GM18517 (cell line): ENCODE data around the gene SYNJ2.

ENCODE experiments used
- ATAC-seq: cut with Tn5 transposase; IDR thresholded peaks from one replicate; pipeline ENCODE4 v1.9.1; 2021; ENCODE audit warnings: mild to moderate bottlenecking, moderate library complexity; ENCODE audit not compliant: unreplicated experiment

Gene SYNJ2

GRCh38 chr6:158040804-158041347 is 59.2 kb downstream of the SYNJ2 start:
- ATAC-seq = no peak

DNA sequence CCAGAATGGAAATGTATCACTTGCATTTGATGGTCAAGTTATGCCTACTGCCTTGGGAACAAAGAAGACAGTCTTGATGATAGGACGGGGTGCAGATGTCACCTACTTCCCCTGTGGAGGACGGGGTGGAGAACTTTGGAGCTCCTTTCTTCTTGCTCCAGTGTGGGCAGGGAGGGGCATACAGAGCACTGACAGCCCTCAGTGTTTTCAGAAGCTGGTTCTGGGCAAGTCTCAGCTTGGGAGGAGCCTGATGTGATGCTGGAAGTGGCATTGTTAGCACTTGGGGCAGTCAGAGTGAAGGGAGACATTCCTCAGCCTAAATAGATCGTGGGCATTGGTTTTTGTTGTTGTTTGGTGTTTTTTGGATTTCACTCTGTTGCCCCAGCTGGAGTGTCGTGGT is 59.7 kb downstream of the SYNJ2 start:
- no peak for ATAC-seq

GRCh38 chr6:158041788-158042187 is 60.1 kb downstream of the SYNJ2 start:
- ATAC-seq = no peak

DNA sequence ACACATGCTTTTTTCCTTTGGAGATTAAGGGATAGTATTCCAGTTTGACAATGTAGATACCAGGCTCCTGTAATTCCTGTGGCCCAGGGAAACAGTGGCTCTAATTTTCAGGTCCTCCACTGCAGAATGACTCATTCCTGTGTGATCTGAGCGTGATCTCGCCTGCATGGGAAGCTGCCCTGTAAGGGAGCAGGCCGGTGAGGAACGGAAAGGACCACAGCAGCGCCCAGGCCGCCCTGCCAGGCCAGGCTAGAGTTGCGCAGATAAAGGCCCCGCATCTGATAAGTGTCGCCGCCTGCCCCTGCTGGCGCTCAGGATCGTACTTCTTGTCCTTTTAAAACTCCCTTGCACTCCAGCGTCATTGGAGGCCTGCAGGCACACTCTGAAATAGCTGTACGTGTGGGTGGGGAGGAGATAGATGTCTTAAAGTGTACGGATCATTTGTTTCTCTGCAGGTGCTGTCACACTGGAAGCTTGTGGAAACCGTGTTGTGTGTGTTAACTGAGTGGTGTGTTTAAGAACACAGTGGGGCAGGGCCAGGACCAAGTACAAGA is 60.7 kb downstream of the SYNJ2 start:
- no peak for ATAC-seq

- ATAC-seq = no peak
These were observed 61.3 kb downstream of the SYNJ2 start for GRCh38 chr6:158043008-158043407.

DNA sequence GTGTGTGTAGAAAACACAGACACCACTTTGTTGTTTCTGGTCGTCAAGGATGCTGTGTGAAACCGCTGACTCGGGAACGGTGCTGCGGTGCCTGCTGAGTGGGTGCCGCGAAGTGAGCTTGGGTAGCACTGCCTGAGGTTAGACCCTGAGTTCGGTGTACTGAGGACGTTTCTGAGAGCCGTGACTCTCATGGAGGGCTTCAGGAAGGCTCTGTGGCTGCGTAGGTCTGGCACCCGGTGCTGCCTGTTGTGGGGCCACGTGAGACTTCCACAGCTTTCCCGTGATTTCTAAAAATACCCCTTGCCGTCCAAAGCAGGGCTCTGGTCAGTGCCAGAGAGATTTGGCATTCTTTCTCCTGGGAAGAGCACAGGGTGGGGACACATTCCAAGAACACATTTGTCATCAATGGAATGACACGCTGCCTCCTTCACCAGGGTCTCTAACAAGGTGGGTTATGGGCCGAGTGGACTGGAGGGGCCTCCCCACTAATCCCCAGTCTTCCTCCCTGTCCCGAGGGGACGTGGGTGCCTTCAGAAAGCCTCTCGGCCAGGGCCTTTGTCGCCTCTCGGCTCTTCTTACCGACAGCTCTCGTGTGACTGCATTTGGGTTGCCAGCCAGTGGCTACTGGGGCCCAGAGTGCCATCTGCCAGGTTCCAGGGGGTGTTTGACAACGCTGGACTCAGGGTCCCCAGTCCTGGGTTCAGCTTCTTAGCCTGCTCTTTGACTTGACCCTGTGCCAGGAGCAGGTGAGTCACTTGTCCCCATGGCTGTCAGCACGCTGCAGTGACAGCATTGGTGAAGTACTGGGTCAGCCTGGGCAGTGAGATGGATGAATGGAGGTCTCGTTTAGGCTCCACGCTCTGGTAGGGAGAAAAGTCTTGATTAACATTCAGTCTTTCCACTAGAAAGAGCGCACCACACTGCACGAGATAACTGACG is 62.2 kb downstream of the SYNJ2 start:
- ATAC-seq = no peak

GRCh38 chr6:158044525-158044888 is 62.8 kb downstream of the SYNJ2 start:
- ATAC-seq = no peak

DNA sequence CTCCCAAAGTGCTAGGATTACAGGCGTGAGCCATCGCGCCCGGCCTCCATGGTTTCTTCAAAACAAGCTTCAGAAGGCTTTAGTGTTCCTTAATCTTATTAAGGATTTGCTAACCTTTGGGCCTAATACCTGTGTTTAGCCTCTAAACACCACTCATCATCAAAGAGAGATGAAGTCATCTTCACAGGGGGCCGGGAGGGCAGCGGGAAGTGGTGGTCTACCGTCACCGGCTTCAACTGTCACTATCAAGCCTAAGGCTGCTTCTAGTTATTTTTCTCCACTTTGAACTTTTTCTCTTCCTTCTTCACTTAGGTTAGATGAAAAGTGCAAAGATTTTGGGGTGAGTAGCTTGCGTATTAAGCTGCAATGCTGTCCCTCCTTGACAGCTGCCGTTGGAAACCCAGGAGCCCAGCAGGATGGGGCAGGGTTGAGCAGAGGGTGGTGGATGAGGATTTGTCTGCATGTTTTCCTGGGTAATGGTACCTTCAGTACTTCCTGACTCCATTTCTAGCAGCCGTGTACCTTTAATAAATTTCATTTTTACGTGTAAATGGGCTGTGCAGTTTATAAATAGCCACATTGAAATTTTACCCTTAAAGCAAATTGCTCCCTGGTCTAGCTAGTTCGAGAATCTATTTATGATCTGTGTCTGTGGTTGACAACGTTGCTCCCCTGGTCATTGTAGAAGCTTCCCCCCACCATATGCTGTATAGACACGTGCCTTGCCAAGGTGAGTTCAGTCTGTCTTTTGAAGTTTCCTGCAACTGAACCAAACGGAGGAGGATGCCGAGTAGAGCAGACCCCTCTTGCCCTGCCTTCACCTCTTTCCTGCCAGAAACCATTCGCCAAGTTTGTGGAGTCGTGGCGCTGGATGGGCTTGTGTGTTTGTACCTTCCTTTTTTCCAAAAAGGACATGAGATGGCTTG is 64.8 kb downstream of the SYNJ2 start:
- ATAC-seq = no peak

- no peak for ATAC-seq
These were observed 65.5 kb downstream of the SYNJ2 start for GRCh38 chr6:158047127-158047518.

DNA sequence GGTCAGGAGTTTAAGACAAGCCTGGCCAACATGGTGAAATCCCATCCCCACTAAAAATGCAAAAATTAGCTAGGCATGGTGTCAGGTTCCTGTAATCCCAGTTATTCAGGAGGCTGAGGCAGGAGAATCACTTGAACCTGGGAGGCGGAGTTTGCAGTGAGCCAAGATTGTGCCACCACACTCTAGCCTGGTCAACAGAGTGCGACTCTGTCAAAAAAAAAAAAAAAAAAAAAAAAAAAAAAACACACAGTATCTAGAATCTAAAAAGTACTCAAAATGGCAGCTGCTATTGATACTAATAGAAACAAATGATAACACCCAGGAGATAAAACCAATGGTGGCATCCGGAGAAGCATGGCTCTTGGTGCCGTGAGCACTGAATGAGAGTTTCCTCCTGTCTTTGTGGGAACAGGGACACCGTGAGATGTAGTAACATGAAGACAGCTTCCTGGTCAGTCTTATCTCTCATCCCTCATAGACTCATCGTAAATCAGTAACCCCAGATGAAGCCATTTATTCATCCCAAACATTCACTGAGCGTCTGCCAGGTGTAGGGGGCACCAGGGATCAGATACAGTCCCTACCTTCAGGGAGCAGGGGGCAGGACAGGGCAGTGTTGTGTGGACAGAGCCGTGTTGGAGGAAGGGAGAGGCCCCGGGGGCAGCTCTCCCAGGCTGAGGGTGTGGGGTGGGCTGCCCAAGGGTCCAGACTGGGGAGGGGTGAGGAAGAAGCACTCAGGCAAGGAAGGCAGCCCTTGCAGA is 66.1 kb downstream of the SYNJ2 start:
- no peak for ATAC-seq

- no peak for ATAC-seq
These were observed 66.9 kb downstream of the SYNJ2 start for GRCh38 chr6:158048589-158048988.

DNA sequence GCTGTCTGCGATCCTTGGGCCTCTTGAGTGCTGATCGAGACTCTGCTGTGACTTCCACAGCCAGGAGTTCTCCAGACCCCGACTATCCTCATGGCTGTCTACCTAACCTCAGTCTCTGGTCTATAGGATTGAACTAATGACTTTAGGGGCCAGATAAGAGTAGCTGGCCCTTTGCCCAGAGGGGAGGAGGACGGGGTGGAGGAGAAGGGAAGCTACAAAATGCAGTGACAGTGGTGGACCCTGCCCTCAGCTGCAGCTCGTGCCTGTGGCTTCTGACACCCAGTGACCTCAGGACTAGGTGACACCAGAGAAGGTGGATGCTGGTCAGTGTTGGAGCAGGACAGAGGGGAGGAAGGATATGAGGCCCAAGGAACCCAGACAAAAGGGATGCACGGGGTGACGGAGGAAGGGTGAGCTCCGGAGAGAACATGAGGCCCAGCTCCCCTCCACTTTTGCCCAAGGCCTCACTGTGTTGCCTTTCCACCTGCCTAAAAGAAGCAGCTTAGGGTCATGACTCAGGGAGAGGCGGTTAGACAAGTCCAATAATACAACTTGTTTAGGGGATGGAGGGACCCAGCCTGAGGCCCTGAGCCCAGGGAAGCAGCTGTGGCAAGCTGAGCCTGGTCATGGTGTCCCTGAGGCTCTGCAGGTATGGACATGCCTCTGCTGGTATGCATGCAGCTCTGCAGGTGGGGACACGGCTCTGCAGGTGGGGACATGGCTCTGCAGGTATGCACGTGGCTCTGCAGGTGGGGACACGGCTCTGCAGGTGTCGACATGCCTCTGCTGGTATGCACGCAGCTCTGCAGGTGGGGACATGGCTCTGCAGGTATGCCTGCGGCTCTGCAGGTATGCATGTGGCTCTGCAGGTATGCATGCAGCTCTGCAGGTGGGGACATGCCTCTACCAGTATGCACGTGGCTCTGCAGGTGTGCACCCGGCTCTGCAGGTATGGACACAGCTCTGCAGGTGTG is 67.7 kb downstream of the SYNJ2 start:
- ATAC-seq = no peak

GRCh38 chr6:158050107-158050735 is 68.6 kb downstream of the SYNJ2 start:
- ATAC-seq = no peak

DNA sequence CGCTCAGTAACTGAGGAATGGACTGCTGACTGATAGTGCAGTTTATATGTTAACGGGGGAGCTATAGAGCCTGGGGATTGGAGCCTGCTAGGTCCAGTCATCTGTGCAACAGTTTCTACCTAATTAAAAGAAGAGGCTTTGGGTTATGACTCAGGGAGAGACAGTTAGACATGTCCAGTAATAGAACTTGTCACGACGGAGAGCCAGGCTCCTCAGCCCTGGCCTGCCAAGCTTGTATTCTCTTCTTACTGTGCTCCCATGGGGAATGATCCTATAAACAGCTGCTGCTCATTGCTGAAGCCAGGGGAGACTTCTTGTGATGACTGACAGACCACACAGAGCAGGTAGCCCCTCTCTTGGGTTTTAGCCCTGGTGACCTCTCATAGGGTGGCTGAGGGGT is 69.3 kb downstream of the SYNJ2 start:
- ATAC-seq = no peak

GRCh38 chr6:158051968-158052367 is 70.3 kb downstream of the SYNJ2 start:
- ATAC-seq = no peak

GRCh38 chr6:158053377-158054313 is 72.0 kb downstream of the SYNJ2 start:
- ATAC-seq = no peak

- no peak for ATAC-seq
These were observed 74.7 kb downstream of the SYNJ2 start for GRCh38 chr6:158056355-158056754.

- no peak for ATAC-seq
These were observed 75.1 kb downstream of the SYNJ2 start for GRCh38 chr6:158056804-158057203.
